Sigmoid colon (tissue), 4 donors: ENCODE results near the gene LMF2.

ENCODE experiments used
- EP300 ChIP-seq, 4 donors: sonication (generic); formaldehyde crosslinking; IDR thresholded peaks; one replicate each; pipeline ENCODE4 v1.6.1; 2017; ENCODE audit warnings: antibody characterized with exemption in 4 of 4
- POLR2A ChIP-seq, 2 donors: fragments of 450-650 bp; IDR thresholded peaks; one replicate each; pipeline ENCODE4 v1.6.1; 2016; ENCODE audit warnings: antibody characterized with exemption in 2 of 2, mild to moderate bottlenecking in 2 of 2, moderate library complexity in 2 of 2
- TF ChIP-seq, protein P1 (sequence below), 4 experiments: fragments of 450-650 bp in 3 of 4; fragments of 200-600 bp in 1 of 4; IDR thresholded peaks; one replicate each; pipeline ENCODE4 v1.5.1; 2016 to 2019; ENCODE audit warnings: antibody characterized with exemption in 4 of 4, mild to moderate bottlenecking in 3 of 4, moderate library complexity in 2 of 4

DNA sequence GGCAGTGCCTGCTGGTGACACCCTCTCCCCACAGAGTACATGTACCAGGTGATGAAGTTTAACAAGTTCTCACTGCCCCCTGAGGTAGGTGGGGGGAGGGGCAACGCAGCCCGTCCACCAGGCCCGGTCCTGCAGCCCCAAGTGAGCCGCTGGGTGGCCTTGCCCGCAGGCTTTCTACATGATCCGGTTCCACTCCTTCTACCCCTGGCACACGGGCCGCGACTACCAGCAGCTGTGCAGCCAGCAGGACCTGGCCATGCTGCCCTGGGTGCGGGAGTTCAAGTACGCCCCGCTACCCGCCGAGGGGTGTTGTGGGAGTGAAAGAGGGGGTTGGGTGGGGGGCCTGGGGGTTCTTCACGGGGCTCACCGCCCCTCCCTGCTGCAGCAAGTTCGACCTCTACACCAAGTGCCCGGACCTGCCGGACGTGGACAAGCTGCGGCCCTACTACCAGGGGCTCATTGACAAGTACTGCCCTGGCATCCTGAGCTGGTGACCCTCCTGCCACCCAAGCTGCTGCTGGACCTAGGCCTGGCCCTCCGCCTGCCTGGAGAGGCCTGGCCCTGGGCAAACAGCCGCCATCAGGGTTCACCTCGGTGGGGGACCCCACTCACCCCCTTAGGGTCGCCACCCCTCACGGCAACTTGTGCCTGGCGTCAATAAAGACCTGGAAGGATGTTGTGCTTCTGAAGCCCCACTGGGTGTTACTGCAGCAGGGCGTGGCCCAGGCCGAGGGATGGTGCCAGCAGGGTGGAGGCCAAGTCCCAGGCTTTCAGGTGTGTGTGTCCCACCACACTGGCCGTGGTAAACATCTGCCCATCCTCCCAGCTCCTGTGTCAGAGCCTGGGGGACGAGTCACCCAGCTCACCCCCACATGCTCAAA is 17.9 kb downstream of the LMF2 start:
- TF ChIP-seq, protein P1, sequence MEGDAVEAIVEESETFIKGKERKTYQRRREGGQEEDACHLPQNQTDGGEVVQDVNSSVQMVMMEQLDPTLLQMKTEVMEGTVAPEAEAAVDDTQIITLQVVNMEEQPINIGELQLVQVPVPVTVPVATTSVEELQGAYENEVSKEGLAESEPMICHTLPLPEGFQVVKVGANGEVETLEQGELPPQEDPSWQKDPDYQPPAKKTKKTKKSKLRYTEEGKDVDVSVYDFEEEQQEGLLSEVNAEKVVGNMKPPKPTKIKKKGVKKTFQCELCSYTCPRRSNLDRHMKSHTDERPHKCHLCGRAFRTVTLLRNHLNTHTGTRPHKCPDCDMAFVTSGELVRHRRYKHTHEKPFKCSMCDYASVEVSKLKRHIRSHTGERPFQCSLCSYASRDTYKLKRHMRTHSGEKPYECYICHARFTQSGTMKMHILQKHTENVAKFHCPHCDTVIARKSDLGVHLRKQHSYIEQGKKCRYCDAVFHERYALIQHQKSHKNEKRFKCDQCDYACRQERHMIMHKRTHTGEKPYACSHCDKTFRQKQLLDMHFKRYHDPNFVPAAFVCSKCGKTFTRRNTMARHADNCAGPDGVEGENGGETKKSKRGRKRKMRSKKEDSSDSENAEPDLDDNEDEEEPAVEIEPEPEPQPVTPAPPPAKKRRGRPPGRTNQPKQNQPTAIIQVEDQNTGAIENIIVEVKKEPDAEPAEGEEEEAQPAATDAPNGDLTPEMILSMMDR (IDR thresholded peaks at IDR 0.05), result no peak
- TF ChIP-seq EP300 (IDR thresholded peaks at IDR 0.05) (no peak), POLR2A (IDR thresholded peaks at IDR 0.05) (no peak)
